GM12873 (cell line): ENCODE data around the gene TNFRSF11A.

Experiments
- TF ChIP-seq, protein P1 (sequence below): IDR thresholded peaks from 2 replicates; pipeline ENCODE4 v1.5.1; 2012; ENCODE audit warnings: low read depth, mild to moderate bottlenecking, moderate library complexity, low read length, control low read depth; ENCODE audit not compliant: insufficient read depth; ENCODE audit errors: missing control alignments

Gene TNFRSF11A

DNA sequence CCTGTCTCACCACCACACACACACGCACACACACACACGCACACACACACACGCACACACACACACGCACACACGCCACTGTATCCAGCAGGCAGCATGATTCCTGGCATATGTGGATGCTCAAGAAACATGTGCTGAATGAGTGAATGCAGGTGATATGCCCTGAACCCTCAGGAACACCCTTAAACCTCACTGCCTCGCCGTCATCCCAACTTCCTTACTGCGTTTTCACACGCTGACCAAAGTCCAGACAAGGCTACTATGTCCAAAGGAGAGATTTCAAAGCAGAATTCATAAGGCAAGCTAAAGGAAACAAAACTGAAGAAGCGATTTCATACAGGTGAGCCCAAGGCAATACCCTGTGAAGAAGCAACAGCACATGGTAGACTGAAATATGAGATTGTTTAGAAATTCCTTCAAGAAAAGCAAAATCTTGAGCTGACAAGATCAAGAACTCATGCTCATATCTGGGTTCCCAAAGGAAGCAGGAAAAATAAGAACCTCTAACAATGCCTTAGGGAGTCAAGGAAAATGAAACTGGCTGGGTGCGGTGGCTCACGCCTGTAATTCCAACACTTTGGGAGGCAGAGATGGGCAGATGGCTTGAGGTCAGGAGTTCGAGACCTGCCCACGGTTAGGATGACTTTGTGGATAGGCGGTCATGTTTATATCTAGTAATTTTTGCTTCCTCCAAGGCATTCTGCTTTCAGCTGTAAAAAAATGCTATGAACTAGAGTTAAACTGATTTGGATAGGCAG is 69.1 kb downstream of the TNFRSF11A start:
- TF ChIP-seq, protein P1, sequence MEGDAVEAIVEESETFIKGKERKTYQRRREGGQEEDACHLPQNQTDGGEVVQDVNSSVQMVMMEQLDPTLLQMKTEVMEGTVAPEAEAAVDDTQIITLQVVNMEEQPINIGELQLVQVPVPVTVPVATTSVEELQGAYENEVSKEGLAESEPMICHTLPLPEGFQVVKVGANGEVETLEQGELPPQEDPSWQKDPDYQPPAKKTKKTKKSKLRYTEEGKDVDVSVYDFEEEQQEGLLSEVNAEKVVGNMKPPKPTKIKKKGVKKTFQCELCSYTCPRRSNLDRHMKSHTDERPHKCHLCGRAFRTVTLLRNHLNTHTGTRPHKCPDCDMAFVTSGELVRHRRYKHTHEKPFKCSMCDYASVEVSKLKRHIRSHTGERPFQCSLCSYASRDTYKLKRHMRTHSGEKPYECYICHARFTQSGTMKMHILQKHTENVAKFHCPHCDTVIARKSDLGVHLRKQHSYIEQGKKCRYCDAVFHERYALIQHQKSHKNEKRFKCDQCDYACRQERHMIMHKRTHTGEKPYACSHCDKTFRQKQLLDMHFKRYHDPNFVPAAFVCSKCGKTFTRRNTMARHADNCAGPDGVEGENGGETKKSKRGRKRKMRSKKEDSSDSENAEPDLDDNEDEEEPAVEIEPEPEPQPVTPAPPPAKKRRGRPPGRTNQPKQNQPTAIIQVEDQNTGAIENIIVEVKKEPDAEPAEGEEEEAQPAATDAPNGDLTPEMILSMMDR: no peak

DNA sequence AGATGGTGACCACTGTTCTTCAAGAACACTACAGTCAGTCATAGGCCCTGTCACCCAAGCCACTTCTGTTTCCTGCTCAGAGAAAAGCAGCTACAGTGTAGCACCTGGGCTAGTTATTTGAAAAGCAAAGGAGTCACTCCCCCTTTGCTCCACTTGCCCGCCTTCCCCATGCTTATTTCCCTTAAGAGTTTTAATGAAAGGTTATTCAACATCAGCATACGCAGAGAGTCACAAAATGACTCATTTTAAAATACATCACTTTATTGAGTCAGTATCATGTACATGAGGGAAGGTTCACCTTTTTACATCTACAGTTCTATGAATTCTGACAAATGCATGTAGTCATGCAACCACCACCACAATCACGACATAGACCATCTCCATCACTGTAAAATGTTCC is 71.3 kb downstream of the TNFRSF11A start:
- TF ChIP-seq, protein P1: no peak

DNA sequence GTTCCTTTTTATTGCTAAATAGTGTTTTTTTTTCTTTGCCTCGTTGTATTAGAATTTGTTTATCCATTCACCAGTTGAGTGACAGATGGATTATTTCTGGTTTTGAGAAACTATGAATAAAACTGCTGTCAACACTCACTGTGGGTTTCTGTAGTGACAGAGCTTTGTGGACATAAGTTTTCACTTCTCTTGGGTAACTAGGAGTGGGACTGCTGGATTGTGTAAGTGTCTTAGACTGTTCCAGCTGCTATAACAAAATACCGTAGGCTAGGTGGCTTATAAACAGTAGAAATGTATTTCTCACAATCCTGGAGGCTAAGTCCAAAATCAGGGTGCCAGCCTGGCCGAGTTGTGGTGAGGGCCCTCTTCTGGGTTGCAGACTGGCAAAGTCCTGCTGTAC is 71.9 kb downstream of the TNFRSF11A start:
- TF ChIP-seq, protein P1: no peak

DNA sequence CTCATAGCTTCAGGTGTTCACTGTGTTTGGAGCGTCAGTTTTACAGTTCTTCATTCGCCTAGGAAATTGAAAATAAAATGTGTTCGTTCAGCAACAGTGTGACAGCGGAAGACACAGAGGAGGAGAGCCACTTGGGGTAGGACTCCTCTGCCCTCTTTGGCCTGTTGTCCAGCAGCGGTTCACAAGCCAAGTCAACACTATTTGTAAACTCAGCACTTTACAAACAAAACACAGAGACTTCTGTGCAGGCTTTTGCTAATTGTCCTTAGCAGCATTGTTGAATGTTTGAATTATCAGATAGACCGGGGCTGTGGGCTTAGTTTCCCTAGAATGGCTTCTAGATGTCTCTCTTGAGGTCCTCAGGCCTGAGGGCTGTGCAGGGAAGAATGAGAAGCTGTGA is 73.2 kb downstream of the TNFRSF11A start:
- TF ChIP-seq, protein P1: no peak

DNA sequence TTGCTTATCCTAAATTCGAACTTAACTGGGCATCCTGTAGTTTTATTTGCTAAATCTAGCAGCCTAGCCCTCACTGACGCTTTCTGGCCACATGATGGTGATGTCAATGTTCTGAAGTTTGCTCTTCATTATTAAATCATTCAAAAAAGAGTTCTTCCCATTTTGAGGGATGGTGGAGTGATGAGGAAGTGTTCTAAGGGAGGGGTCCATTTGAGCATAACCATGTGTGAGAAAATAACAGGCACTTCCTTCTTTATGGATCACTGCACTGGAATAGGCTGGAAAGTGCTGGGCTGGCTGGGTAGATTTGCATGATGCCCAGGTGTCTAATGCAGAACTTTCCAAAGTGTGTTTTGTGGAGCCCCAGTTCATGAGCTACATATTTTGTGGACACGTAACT is 74.2 kb downstream of the TNFRSF11A start:
- TF ChIP-seq, protein P1: peak; percentile 6

DNA sequence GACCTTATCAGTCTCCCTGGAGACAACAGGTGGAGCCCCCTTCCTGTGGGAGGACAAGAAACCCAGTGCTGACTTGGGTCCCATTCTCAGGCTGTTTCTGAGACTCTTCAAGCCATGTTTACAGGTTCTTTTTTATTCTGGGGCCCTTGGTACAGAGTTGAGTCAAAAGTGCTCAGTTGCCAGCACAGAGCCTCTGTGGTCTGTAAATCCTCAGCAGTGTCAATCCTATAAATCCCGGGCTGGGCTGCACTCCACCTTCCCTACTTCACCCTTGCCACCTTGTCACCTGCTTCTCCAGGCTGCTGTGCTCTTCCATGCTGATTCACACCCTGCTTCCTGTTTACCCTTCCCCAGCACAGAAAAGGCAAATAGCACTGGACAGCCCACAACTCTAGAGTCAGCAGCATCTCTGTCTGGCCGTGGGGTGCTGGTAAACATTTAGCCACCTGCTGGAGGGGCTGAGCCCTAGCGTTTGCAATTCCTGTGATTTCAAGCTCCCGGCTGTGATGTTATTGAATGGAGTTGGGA is 74.7 kb downstream of the TNFRSF11A start:
- TF ChIP-seq, protein P1: peak; percentile 50

DNA sequence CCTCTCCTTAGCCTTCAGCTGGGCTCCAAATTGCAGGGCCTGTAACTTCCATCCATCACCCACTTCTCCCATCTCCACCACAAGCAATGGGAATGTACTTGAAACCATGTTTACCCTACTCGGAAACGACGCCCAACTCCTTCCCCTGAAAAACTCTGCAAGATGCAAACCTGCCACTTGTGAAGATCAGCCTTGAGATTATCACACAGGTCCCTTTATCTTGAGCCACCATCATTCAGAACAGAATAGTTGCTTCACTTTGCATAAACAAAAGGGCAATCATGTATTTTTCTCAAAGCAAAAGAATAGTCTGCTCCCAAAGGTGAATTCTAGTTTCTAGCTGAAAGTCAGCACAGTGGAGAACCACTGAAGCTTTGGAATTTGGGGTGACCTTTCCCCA is 75.8 kb downstream of the TNFRSF11A start:
- TF ChIP-seq, protein P1: no peak
